HG02884 (cell line): ENCODE data around the gene SOBP.

ENCODE experiments used
- ATAC-seq: cut with Tn5 transposase; IDR thresholded peaks from one replicate; pipeline ENCODE4 v1.9.1; 2021; ENCODE audit warnings: mild to moderate bottlenecking, moderate library complexity; ENCODE audit not compliant: unreplicated experiment

The SOBP gene

DNA sequence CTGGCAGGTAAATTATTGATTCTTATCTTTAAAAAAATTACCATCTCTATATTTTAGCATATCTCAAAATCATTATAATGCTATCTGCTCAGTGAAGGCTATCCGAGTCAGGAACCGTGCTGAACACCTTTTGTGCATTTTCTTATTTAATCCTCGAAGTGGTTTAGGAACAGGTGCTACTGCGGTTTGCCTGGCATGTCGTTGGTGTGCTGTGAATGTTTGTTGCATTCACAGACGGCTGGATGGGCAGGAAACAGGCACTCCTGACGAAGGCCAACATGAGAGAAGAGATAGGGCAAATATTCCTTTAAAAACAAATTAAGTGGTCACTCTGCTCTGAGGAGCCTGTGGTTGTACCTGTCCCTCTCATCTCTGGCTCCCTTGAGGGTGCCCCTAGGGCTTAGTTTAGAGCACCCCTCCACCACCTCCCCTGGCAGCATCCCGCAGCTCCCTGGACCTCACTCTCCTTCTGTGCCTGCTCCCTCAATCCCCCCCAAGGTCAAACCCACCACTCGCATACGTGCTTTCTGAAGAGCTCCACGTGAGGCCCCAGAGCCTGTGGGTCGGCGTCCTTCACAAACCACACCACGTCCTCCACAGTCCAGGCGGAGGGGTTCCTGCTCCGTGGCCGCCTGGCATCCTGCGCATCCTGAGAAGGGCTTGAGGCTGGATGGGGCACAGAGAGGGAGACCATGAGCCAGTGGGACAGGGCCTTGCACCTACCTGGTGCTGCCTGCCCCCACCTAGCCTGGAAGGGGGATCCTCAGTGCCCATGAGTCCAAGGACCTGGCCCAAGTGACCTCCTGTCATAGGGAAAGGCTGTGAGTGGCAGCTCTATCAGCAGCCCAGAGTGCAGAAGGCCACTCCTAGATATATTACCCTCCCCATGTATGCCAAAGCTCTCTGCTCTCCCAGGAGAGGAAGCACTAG lies 217.7 kb downstream of the SOBP start:
- ATAC-seq, result no peak

DNA sequence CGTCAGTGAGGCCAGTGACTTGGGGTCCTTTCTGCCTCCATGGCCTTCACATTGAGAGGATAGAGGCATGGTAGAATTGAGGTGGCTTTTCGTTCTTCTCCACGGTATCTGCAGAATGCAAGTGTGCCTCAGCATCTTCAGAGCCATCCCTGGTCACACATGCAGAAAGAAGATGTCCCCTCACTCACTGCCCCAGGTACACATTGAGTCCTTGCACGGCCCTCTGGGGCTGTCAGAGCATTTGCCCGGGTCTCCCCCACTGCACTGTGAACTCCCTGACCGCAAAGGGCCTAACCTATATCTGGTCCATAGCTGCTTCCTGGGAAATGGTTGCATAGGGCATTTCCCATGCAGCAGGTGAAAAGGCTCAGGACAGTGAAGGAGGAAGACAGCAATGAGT lies 218.5 kb downstream of the SOBP start:
- no peak for ATAC-seq

DNA sequence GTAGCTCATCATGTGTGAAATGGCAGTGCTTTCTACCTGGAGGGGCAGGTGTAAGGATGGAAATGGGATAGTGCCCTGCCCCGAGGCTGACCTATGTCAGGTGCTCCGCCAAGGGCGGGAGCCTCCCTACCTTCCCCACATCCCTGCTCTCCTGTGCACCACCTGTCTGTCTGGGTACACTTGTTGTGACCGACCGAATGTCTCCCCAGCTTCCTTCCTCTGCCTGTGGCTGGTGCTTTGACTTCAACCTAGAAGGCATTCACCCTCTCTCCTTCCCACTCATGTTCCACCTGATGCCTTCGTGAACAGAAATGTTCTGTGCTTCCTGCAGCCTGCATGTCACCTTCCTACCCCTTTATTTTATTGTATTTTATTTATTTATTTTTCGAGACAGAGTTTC lies 219.4 kb downstream of the SOBP start:
- no peak for ATAC-seq
